ENCODE measurements around the gene TAF4.
"Not testable (repeated sequence)": the region's sequence is repeated elsewhere in the genome, so short reads cannot be mapped to it uniquely, and the experiment has no call there.

DNA sequence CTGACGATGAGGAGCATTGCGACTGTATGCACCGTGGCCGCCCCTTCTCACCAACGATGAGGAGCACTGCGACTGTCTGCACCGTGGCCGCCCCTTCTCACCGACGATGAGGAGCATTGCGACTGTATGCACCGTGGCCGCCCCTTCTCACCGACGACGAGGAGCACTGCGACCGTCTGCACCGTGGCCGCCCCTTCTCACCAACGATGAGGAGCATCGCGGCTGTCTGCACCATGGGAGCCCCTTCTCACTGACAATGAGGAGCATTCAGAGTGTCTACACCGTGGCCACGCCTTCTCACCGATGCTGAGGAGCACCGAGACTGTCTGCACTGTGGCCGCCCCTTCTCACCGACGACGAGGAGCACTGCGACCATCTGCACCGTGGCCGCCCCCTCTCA is 120.7 kb downstream of the TAF4 start:
- not testable (repeated sequence) for TF ChIP-seq POLR2A (IDR thresholded peaks at IDR 0.05)
- TF ChIP-seq, protein P1, sequence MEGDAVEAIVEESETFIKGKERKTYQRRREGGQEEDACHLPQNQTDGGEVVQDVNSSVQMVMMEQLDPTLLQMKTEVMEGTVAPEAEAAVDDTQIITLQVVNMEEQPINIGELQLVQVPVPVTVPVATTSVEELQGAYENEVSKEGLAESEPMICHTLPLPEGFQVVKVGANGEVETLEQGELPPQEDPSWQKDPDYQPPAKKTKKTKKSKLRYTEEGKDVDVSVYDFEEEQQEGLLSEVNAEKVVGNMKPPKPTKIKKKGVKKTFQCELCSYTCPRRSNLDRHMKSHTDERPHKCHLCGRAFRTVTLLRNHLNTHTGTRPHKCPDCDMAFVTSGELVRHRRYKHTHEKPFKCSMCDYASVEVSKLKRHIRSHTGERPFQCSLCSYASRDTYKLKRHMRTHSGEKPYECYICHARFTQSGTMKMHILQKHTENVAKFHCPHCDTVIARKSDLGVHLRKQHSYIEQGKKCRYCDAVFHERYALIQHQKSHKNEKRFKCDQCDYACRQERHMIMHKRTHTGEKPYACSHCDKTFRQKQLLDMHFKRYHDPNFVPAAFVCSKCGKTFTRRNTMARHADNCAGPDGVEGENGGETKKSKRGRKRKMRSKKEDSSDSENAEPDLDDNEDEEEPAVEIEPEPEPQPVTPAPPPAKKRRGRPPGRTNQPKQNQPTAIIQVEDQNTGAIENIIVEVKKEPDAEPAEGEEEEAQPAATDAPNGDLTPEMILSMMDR (IDR thresholded peaks at IDR 0.05 in 4 of 5, conservative IDR thresholded peaks at IDR 0.05 in 1 of 5), result not testable (repeated sequence)

All from gastrocnemius medialis (tissue), 4 donors.